ENCODE measurements around the gene ADGRD1. TPM values are rescaled to one million over a fixed set of nuclear protein-coding genes. Genes with fewer than 3 reads are reported as not detected.

Gene ADGRD1
- total RNA-seq, 1 donor from 2014 or later = 46.9 TPM

- Histone ChIP-seq H3K27ac (no peak overlapping the region), H3K9me3 (no peaks in the 10 kb centered on the region), H3K27me3 (no peaks in the 10 kb centered on the region), H3K4me3 (no peak overlapping the region), H3K36me3 (no peaks in the 10 kb centered on the region), H3K4me1 (peaks cover 0 to 21% of the 10 kb centered on the region in 2 donors)
- no peak for DNase-seq (ENCODE audit: low spot score in 2 of 2)
- TF ChIP-seq, protein P1, sequence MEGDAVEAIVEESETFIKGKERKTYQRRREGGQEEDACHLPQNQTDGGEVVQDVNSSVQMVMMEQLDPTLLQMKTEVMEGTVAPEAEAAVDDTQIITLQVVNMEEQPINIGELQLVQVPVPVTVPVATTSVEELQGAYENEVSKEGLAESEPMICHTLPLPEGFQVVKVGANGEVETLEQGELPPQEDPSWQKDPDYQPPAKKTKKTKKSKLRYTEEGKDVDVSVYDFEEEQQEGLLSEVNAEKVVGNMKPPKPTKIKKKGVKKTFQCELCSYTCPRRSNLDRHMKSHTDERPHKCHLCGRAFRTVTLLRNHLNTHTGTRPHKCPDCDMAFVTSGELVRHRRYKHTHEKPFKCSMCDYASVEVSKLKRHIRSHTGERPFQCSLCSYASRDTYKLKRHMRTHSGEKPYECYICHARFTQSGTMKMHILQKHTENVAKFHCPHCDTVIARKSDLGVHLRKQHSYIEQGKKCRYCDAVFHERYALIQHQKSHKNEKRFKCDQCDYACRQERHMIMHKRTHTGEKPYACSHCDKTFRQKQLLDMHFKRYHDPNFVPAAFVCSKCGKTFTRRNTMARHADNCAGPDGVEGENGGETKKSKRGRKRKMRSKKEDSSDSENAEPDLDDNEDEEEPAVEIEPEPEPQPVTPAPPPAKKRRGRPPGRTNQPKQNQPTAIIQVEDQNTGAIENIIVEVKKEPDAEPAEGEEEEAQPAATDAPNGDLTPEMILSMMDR (IDR thresholded peaks at IDR 0.05) = no peak
- intact Hi-C loops (cut with DNase I) = no loop called here
Observed at GRCh38 chr12:130949806-130950205, 3.9 kb upstream of the ADGRD1 start.

DNA sequence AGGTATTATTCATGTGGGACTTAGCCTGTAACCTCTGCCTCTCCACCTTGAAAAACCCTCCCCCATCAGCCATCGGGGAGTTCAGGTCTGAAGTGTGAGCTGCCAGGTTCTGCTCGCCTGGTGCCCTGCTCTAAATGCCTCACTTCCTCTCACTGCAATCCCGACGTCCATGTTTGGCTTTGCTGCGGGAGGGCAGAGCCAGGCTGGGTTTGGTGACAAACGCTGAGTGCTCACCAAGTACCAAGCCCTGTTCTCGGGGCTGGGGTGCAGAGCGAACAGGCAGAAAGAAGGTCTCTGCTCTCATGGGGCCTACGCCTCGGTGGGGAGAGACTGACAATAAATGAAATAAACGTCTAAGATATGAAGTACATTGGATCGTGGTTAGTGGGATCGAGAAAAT, 2.1 kb upstream of the ADGRD1 start:
- Histone ChIP-seq H3K27me3 (no peaks in the 10 kb centered on the region), H3K27ac (no peak overlapping the region)
- TF ChIP-seq, protein P1 (IDR thresholded peaks at IDR 0.05) = no peak

DNA sequence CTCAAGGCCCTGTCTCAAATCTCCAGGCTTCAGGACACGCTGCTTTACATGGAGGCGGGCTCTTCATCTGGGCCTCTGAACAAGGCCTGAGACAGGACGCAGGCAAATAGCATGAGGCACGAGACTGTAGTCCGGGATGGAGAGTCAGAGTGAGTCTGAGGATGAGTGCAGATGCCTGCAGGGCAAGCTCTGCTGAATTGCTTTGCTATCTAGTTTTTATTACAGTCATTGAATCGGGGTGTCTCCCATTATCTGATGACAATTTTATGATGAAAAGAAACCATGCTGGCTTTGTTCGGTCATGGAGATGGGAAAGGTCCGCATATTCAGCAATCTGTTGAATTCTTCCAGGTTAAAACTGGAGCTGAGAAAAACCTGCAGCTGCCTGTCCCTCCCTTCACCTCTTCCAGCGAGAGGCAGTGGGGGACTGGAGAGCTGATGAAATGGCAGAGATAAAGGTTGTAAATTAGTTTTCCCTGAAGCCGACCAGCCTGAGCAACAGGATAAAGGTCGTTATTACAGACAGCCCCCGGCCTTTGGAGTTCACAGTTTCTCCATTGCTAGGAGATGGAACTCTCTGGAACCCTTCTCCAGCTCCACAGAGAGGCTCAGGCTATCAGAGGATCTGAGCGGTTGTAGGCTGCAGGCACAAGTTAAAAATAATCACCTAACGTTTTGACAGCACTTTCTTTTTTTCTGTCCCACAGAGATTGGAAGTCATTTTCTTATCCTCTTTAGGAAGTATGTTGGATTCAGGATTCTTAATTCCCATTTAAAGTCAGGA, 1.3 kb upstream of the ADGRD1 start:
- H3K4me1 ChIP-seq = peaks cover 0 to 16% of the 10 kb centered on the region in 2 donors
- TF ChIP-seq, protein P1 (IDR thresholded peaks at IDR 0.05) = no peak
- H3K27me3 ChIP-seq = no peaks in the 10 kb centered on the region
- no peak overlapping the region for H3K27ac ChIP-seq
- H3K4me3 ChIP-seq = no peak overlapping the region
- no peaks in the 10 kb centered on the region for H3K36me3 ChIP-seq
- H3K9me3 ChIP-seq = no peaks in the 10 kb centered on the region
- intact Hi-C loops (cut with DNase I) = no loop called here
- no peak for DNase-seq (ENCODE audit: low spot score in 2 of 2)

More for the DNA sequence above, 2.1 kb upstream of the ADGRD1 start:
- H3K4me3 ChIP-seq = no peak overlapping the region
- H3K4me1 ChIP-seq = peaks cover 0 to 19% of the 10 kb centered on the region in 2 donors
- H3K9me3 ChIP-seq = no peaks in the 10 kb centered on the region
- H3K36me3 ChIP-seq = no peaks in the 10 kb centered on the region
- no peak for DNase-seq (ENCODE audit: low spot score in 2 of 2)
- intact Hi-C loops (cut with DNase I) = no loop called here

DNA sequence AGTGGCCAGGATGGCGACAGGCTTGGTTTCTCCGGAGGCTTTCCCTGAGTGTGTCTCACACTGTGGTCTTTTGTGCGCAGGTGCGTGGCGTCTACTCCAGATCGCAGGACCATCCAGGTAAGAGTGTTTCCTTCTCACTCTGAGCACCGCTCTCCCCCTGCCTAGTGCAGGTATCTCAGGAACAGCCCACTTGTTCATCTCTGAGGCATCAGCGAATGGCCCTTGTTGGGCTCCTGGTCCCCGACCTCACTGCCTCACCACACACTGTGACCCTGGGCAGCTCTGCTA, 781 bp downstream of the ADGRD1 start:
- peak overlapping the region; percentile 6 to 42 for H3K27ac ChIP-seq

DNA sequence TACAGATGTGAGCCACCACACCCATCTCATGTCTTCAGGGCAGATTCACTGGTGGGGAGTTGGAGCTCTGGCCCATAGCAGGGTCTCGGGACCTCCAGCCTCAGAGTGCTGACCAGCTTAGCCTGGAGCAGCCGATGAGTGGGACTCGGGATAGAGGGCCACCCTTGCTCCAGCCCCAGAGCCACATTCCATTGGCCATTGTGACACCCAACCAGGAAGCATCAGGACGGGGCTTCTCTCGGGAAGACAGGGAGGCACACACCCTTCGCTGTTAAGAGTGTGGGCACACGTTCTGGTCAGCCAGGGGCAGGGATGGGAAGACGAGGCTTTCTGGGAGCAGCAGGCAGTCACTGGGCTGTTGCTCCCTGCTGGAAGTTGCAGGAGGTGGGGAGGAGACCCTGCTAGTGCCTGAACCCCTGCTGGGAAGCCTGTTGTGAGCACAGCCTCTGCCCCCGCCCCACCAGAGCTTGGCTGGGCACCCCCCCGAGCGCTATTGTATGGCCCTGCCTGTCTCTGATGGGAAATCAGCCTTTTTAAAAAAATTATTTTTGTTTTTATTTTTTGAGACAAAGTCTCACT, 1.6 kb downstream of the ADGRD1 start:
- DNase-seq (ENCODE audit: low spot score in 2 of 2) = no peak
- Histone ChIP-seq H3K4me3 (peak overlapping the region in 1 of 2 donors; percentile 19), H3K9me3 (no peaks in the 10 kb centered on the region), H3K36me3 (no peaks in the 10 kb centered on the region), H3K27ac (no peak overlapping the region), H3K4me1 (peaks cover 0 to 16% of the 10 kb centered on the region in 2 donors), H3K27me3 (no peaks in the 10 kb centered on the region)
- intact Hi-C loops (cut with DNase I) = no loop called here
- TF ChIP-seq, protein P1 (IDR thresholded peaks at IDR 0.05) = no peak

More for the DNA sequence above, 781 bp downstream of the ADGRD1 start:
- H3K27me3 ChIP-seq = no peaks in the 10 kb centered on the region
- no peaks in the 10 kb centered on the region for H3K36me3 ChIP-seq
- no peaks in the 10 kb centered on the region for H3K9me3 ChIP-seq
- intact Hi-C loops (cut with DNase I) = no loop called here
- DNase-seq (ENCODE audit: low spot score in 2 of 2) = no peak
- TF ChIP-seq, protein P1 (IDR thresholded peaks at IDR 0.05) = no peak
- H3K4me1 ChIP-seq = peaks cover 0 to 16% of the 10 kb centered on the region in 2 donors
- H3K4me3 ChIP-seq = peak overlapping the region; percentile 46 to 64
